WTC11 (cell line): Measurements from ENCODE around the gene CREM. TPM values are rescaled to one million over a fixed set of nuclear protein-coding genes. Genes with fewer than 3 reads are reported as not detected.

Experiments used
- ATAC-seq: fragments of 200-7000 bp; cut with Tn5 transposase; 2 replicates; pipeline ENCODE4 v1.10.0; 2021; ENCODE audit warnings: mild to moderate bottlenecking, moderate library complexity
- CTCF ChIA-PET: fragments of 300-600 bp; sonication (Branson Sonifier 250); formaldehyde crosslinking; loops from one replicate; lab custom pipeline; 2021; ENCODE audit warnings: antibody characterized with exemption; lab: Charles Lee
- POLR2A ChIA-PET: fragments of 350-600 bp; sonication (Branson Sonifier 250); formaldehyde crosslinking; loops from one replicate; lab custom pipeline; 2021; ENCODE audit warnings: antibody characterized with exemption; lab: Charles Lee
- DNase-seq: peaks from one replicate; pipeline ENCODE4 v3.0.0; 2021; ENCODE audit warnings: low spot score
- H3K27ac Mint-ChIP-seq: 2 replicates; pipeline ENCODE4 v1.8.0; 2021; ENCODE audit warnings: mixed read lengths
- H3K27me3 Mint-ChIP-seq: 2 replicates; pipeline ENCODE4 v1.8.0; 2021; ENCODE audit warnings: low read depth, mild to moderate bottlenecking, moderate library complexity, mixed read lengths
- H3K36me3 Mint-ChIP-seq: 2 replicates; pipeline ENCODE4 v1.8.0; 2021; ENCODE audit warnings: mixed read lengths
- H3K4me1 Mint-ChIP-seq: 2 replicates; pipeline ENCODE4 v1.8.0; 2022; ENCODE audit warnings: mixed read lengths
- H3K4me3 Mint-ChIP-seq: 2 replicates; pipeline ENCODE4 v1.8.0; 2021; ENCODE audit warnings: mild to moderate bottlenecking, moderate library complexity, mixed read lengths
- H3K9me3 Mint-ChIP-seq: 2 replicates; pipeline ENCODE4 v1.8.0; 2021; ENCODE audit warnings: mixed read lengths
- AFF4 ChIP-seq: sonication (generic); formaldehyde crosslinking; IDR thresholded peaks from 2 replicates; pipeline ENCODE4 v1.8.1; 2023; ENCODE audit warnings: mild to moderate bottlenecking, missing genetic modification reagents, borderline replicate concordance
- ATF2 ChIP-seq: sonication (generic); formaldehyde crosslinking; IDR thresholded peaks from 2 replicates; pipeline ENCODE4 v1.8.1; 2022; ENCODE audit warnings: low read depth, missing genetic modification reagents, borderline replicate concordance
- CDX4 ChIP-seq: fragments of 250-450 bp; sonication (Bioruptor Pico); IDR thresholded peaks from 2 replicates; pipeline ENCODE4 v1.9.0; 2021; ENCODE audit warnings: moderate library complexity, mild to moderate bottlenecking, inconsistent platforms, borderline replicate concordance
- ETV6 ChIP-seq: sonication (generic); formaldehyde crosslinking; IDR thresholded peaks from 2 replicates; pipeline ENCODE4 v1.8.1; 2022; ENCODE audit warnings: mild to moderate bottlenecking, missing genetic modification reagents
- FOXK1 ChIP-seq: sonication (generic); formaldehyde crosslinking; IDR thresholded peaks from 2 replicates; pipeline ENCODE4 v1.8.0; 2022; ENCODE audit warnings: mild to moderate bottlenecking, moderate library complexity, missing genetic modification reagents
- FOXP1 ChIP-seq: sonication (generic); formaldehyde crosslinking; IDR thresholded peaks from 2 replicates; pipeline ENCODE4 v1.8.0; 2022; ENCODE audit warnings: missing genetic modification reagents, mild to moderate bottlenecking, moderate library complexity, borderline replicate concordance
- JUN ChIP-seq: sonication (generic); formaldehyde crosslinking; IDR thresholded peaks from 2 replicates; pipeline ENCODE4 v1.8.0; 2023; ENCODE audit warnings: mild to moderate bottlenecking, missing genetic modification reagents
- MXD4 ChIP-seq: fragments of 250-450 bp; sonication (Bioruptor Pico); IDR thresholded peaks from 2 replicates; pipeline ENCODE4 v1.8.0; 2021; ENCODE audit warnings: mild to moderate bottlenecking, moderate library complexity, borderline replicate concordance
- NFYB ChIP-seq: sonication (generic); formaldehyde crosslinking; conservative IDR thresholded peaks from 2 replicates; pipeline ENCODE4 v1.8.0; 2022; ENCODE audit warnings: low read depth, missing genetic modification reagents
- NR1H2 ChIP-seq: sonication (generic); formaldehyde crosslinking; IDR thresholded peaks from 2 replicates; pipeline ENCODE4 v1.9.0; 2021; ENCODE audit warnings: mild to moderate bottlenecking, moderate library complexity, missing genetic modification reagents
- NR3C1 ChIP-seq: sonication (generic); formaldehyde crosslinking; conservative IDR thresholded peaks from 2 replicates; pipeline ENCODE4 v1.8.1; 2023; ENCODE audit warnings: low read depth, mild to moderate bottlenecking, missing genetic modification reagents
- SP1 ChIP-seq: sonication (generic); formaldehyde crosslinking; conservative IDR thresholded peaks from 2 replicates; pipeline ENCODE4 v1.8.1; 2022; ENCODE audit warnings: missing genetic modification reagents
- STAT6 ChIP-seq: sonication (generic); formaldehyde crosslinking; conservative IDR thresholded peaks from 2 replicates; pipeline ENCODE4 v1.8.1; 2023; ENCODE audit warnings: mild to moderate bottlenecking, low read depth, missing genetic modification reagents, moderate library complexity
- ZNF219 ChIP-seq: sonication (generic); formaldehyde crosslinking; IDR thresholded peaks from 2 replicates; pipeline ENCODE4 v1.8.0; 2023; ENCODE audit warnings: missing genetic modification reagents, mild to moderate bottlenecking, borderline replicate concordance
- ZNF532 ChIP-seq: fragments of 250-450 bp; sonication (Bioruptor Pico); IDR thresholded peaks from 2 replicates; pipeline ENCODE4 v1.9.0; 2021; ENCODE audit warnings: mild to moderate bottlenecking, borderline replicate concordance
- total RNA-seq: library from RNA; stranded (reverse); gene quantifications from 3 replicates; pipeline ENCODE4 v1.2.3, GENCODE V29; 2021

Gene CREM
- total RNA-seq, 1 experiment from 2014 or later = 23.6 TPM

GRCh38 chr10:35185260-35186034, 58.8 kb downstream of the CREM start:
- peak overlapping the region; percentile 45; the same call in 1 of the 2 replicates for H3K27ac Mint-ChIP-seq

GRCh38 chr10:35188954-35189353, 62.3 kb downstream of the CREM start:
- peaks cover 9% of the 10 kb centered on the region for H3K4me1 Mint-ChIP-seq
- peaks cover 14% of the 10 kb centered on the region; the same call in 1 of the 2 replicates for H3K9me3 Mint-ChIP-seq
- H3K36me3 Mint-ChIP-seq = peaks cover 10% of the 10 kb centered on the region; the same call in 1 of the 2 replicates
- H3K4me3 Mint-ChIP-seq = no peak overlapping the region
- ChIA-PET POLR2A (no interaction called here), CTCF (no interaction called here)
- ATAC-seq (no peak), DNase-seq (no peak)
- TF ChIP-seq ZNF532 (CRISPR knock-in tag) (no peak), ETV6 (CRISPR knock-in tag) (no peak), MXD4 (CRISPR knock-in tag) (no peak), NFYB (no peak), ATF2 (no peak), SP1 (CRISPR knock-in tag) (no peak), JUN (CRISPR knock-in tag) (no peak), STAT6 (no peak), CDX4 (CRISPR knock-in tag) (no peak), ZNF219 (no peak), NR3C1 (CRISPR knock-in tag) (no peak), FOXK1 (no peak)
- H3K27me3 Mint-ChIP-seq = no peaks in the 10 kb centered on the region
- H3K27ac Mint-ChIP-seq = no peak overlapping the region

More at GRCh38 chr10:35185260-35186034, 58.8 kb downstream of the CREM start:
- no peak for DNase-seq
- Mint-ChIP-seq H3K4me3 (no peak overlapping the region), H3K36me3 (no peaks in the 10 kb centered on the region), H3K4me1 (no peaks in the 10 kb centered on the region), H3K27me3 (no peaks in the 10 kb centered on the region)
- CTCF ChIA-PET = interaction anchor here (2.1 kb wide), 1 partner anchor 10 kb away, joined by 13 read pairs; no protein-coding TSS in a partner anchor
- POLR2A ChIA-PET = no interaction called here
- TF ChIP-seq FOXP1 (CRISPR knock-in tag) (no peak), NR1H2 (CRISPR knock-in tag) (no peak), AFF4 (no peak), SP1 (CRISPR knock-in tag) (no peak)
- TF ChIP-seq, all 79 proteins: peak for 0
- no peak for ATAC-seq
- H3K9me3 Mint-ChIP-seq = no peaks in the 10 kb centered on the region
